K562 (cell line): Measurements from ENCODE around the gene EIPR1. TPM values are rescaled to one million over a fixed set of nuclear protein-coding genes. Genes with fewer than 3 reads are reported as not detected.

ENCODE experiments used
- CAMTA2 ChIP-seq: fragments of 250-450 bp; sonication (Bioruptor Pico); conservative IDR thresholded peaks from 2 replicates; pipeline ENCODE4 v1.5.1; 2022
- CHCHD3 ChIP-seq: fragments of 250-450 bp; sonication (Bioruptor Pico); IDR thresholded peaks from 2 replicates; pipeline ENCODE4 v2.1.2; 2022; ENCODE audit warnings: mild to moderate bottlenecking
- DIDO1 ChIP-seq: fragments of 450-650 bp; IDR thresholded peaks from 2 replicates; pipeline ENCODE4 v1.6.1; 2016; ENCODE audit warnings: low read depth, missing biosample characterization, missing genetic modification characterization
- E2F5 ChIP-seq: sonication (generic); formaldehyde crosslinking; IDR thresholded peaks from 2 replicates; pipeline ENCODE4 v1.8.0; 2022; ENCODE audit warnings: mild to moderate bottlenecking, missing genetic modification reagents
- EP300 ChIP-seq: IDR thresholded peaks from 2 replicates; pipeline ENCODE4 v1.6.1; 2012; ENCODE audit warnings: low read length, improper control_type of control experiment
- GATAD2A ChIP-seq: fragments of 450-650 bp; IDR thresholded peaks from 2 replicates; pipeline ENCODE4 v1.6.1; 2017
- HDAC8 ChIP-seq: fragments of 450-650 bp; IDR thresholded peaks from 2 replicates; pipeline ENCODE4 v1.6.1; 2016; ENCODE audit warnings: mild to moderate bottlenecking, missing genetic modification characterization, moderate library complexity, missing compliant biosample characterization
- HSF4 ChIP-seq: fragments of 250-450 bp; sonication (Bioruptor Pico); IDR thresholded peaks from 2 replicates; pipeline ENCODE4 v2.1.2; 2022; ENCODE audit warnings: mild to moderate bottlenecking, moderate library complexity, borderline replicate concordance
- KLF10 ChIP-seq: fragments of 250-450 bp; sonication (Bioruptor Pico); IDR thresholded peaks from 2 replicates; pipeline ENCODE4 v1.6.1; 2021; ENCODE audit warnings: matching md5 sums
- SRSF7 ChIP-seq: fragments of 200-400 bp; formaldehyde crosslinking; optimal IDR thresholded peaks from 2 replicates; pipeline ENCODE3; 2017; ENCODE audit warnings: mild to moderate bottlenecking, low read depth, low read length
- TRIM24 ChIP-seq, 2 experiments: fragments of 450-650 bp; IDR thresholded peaks; 2 replicates each; pipeline ENCODE4 v1.6.1; 2016
- UBTF ChIP-seq, 2 experiments: IDR thresholded peaks; 2 replicates each; pipeline ENCODE4 v1.6.1; 2012; ENCODE audit warnings: improper control_type of control experiment in 2 of 2, low read depth in 2 of 2, low read length in 2 of 2, borderline replicate concordance in 1 of 2
- ZBTB5 ChIP-seq: fragments of 450-650 bp; IDR thresholded peaks from 2 replicates; pipeline ENCODE4 v1.6.1; 2017; ENCODE audit warnings: antibody characterized with exemption
- ZBTB9 ChIP-seq: fragments of 450-650 bp; formaldehyde crosslinking; IDR thresholded peaks from 2 replicates; pipeline ENCODE4 v1.4.0; 2020; ENCODE audit warnings: mild to moderate bottlenecking, moderate library complexity
- ZMIZ1 ChIP-seq, 2 experiments: fragments of 150-350 bp in 1 of 2; IDR thresholded peaks; 2 replicates each; pipeline ENCODE4 v1.6.1; 2012 to 2016; ENCODE audit warnings: low read depth in 2 of 2, low read length in 2 of 2, mild to moderate bottlenecking in 1 of 2, moderate library complexity in 1 of 2
- polyA plus RNA-seq, 8 experiments: library from polyadenylated mRNA; depleted of rRNA in 4 of 8; stranded (reverse) in 5 of 8; unstranded in 3 of 8; fragments of >200 nt; fragmentation: Nextera tagmentation in 2 of 8; fragmentation: Illumina TruSeq in 1 of 8; extraction: Ambion mirVana in 2 of 8; extraction: Trizol in 1 of 8; gene quantifications; 2 replicates each; pipeline versions ENCODE4 v1.2.1 to v1.2.3, GENCODE V29; 2011 to 2014; ENCODE audit warnings: inconsistent platforms in 1 of 8, missing spikeins in 1 of 8
- total RNA-seq, 7 experiments: library from RNA; depleted of rRNA in 6 of 7; stranded (reverse); fragments of >200 nt in 6 of 7; fragmentation: Illumina TruSeq in 2 of 7; extraction: Trizol in 2 of 7; gene quantifications; 2 replicates each; pipeline versions ENCODE4 v1.2.1 to v1.2.3, GENCODE V29; 2011 to 2021; ENCODE audit warnings: low replicate concordance in 1 of 7

EIPR1 gene
- total and polyA plus RNA-seq, 9 of the 15 experiments (the other 6 are each of a cell fraction or from before 2014, with no cell fraction given): 19.9 to 54.4 (median 35.9) TPM

- TF ChIP-seq E2F5 (CRISPR knock-in tag) (no peak), KLF10 (no peak), GATAD2A (no peak), UBTF (IDR thresholded peaks at IDR 0.05; ENCODE audit: borderline replicate concordance in 1 of 2, low read depth in 2 of 2, low read length in 2 of 2) (no peak), ZBTB9 (CRISPR knock-in tag) (no peak), ZBTB5 (no peak), CAMTA2 (CRISPR knock-in tag) (no peak), TRIM24 (IDR thresholded peaks at IDR 0.05) (no peak), ZMIZ1 (IDR thresholded peaks at IDR 0.05; ENCODE audit: low read depth in 2 of 2, low read length in 2 of 2) (no peak), DIDO1 (no peak), SRSF7 (no peak), HDAC8 (tag) (no peak), HSF4 (CRISPR knock-in tag) (no peak), CHCHD3 (no peak), EP300 (no peak)
Measured at GRCh38 chr2:3303583-3304406, 73.8 kb downstream of the EIPR1 start (continued).
